OCI-LY1 (cell line): ENCODE data around the gene COX10.

Source experiments
- H2AFZ ChIP-seq: fragments of 200-600 bp; sonication (generic), shearing (Covaris generic); 2 replicates; pipeline ENCODE4 v1.6.0; 2014; ENCODE audit warnings: antibody characterized with exemption, mild to moderate bottlenecking, low read length
- H3F3A ChIP-seq: fragments of 200-600 bp; sonication (generic), shearing (Covaris generic); 2 replicates; pipeline ENCODE4 v1.6.0; 2014; ENCODE audit warnings: mild to moderate bottlenecking, antibody characterized with exemption, low read length, moderate library complexity; ENCODE audit not compliant: insufficient read depth
- H3K27ac ChIP-seq: fragments of 200-600 bp; sonication (generic); 2 replicates; pipeline ENCODE4 v1.5.1; 2014; ENCODE audit warnings: low read length, mixed run types, mild to moderate bottlenecking, low read depth; ENCODE audit not compliant: poor library complexity, severe bottlenecking
- H3K27me3 ChIP-seq: fragments of 200-600 bp; sonication (generic); 2 replicates; pipeline ENCODE4 v1.6.0; 2014; ENCODE audit warnings: antibody characterized with exemption, mild to moderate bottlenecking, low read length, moderate library complexity; ENCODE audit not compliant: insufficient read depth
- H3K36me3 ChIP-seq: fragments of 200-600 bp; sonication (generic); 2 replicates; pipeline ENCODE4 v1.6.1; 2014; ENCODE audit warnings: mild to moderate bottlenecking, antibody characterized with exemption, low read length, moderate library complexity, mixed read lengths; ENCODE audit not compliant: insufficient read depth
- H3K4me1 ChIP-seq: fragments of 200-600 bp; sonication (generic); 2 replicates; pipeline ENCODE4 v1.5.1; 2014; ENCODE audit warnings: mild to moderate bottlenecking, low read length, moderate library complexity; ENCODE audit not compliant: insufficient read depth, severe bottlenecking
- H3K4me2 ChIP-seq: fragments of 200-600 bp; sonication (generic), shearing (Covaris generic); 2 replicates; pipeline ENCODE4 v1.6.1; 2014; ENCODE audit warnings: low read length
- H3K4me3 ChIP-seq: fragments of 200-600 bp; sonication (generic); 2 replicates; pipeline ENCODE4 v1.5.1; 2014; ENCODE audit warnings: low read length, low read depth, mild to moderate bottlenecking, mixed read lengths; ENCODE audit not compliant: poor library complexity, severe bottlenecking
- H3K79me2 ChIP-seq: fragments of 200-600 bp; shearing (Covaris generic); 2 replicates; pipeline ENCODE4 v1.6.1; 2016; ENCODE audit warnings: mixed run types, low read length, mixed read lengths; ENCODE audit not compliant: insufficient read depth
- H3K9ac ChIP-seq: fragments of 200-600 bp; sonication (generic), shearing (Covaris generic); 2 replicates; pipeline ENCODE4 v1.6.1; 2014; ENCODE audit warnings: mild to moderate bottlenecking, low read length, mixed read lengths
- H3K9me2 ChIP-seq: fragments of 200-600 bp; sonication (generic), shearing (Covaris generic); 2 replicates; pipeline ENCODE4 v1.6.1; 2014; ENCODE audit warnings: low read depth, mild to moderate bottlenecking, low read length, mixed read lengths
- H3K9me3 ChIP-seq: fragments of 200-600 bp; shearing (Covaris generic); 2 replicates; pipeline ENCODE4 v1.6.1; 2014; ENCODE audit warnings: low read length, mixed read lengths
- H4K20me1 ChIP-seq: fragments of 200-600 bp; sonication (generic), shearing (Covaris generic); 2 replicates; pipeline ENCODE4 v1.6.0; 2016; ENCODE audit warnings: mild to moderate bottlenecking, low read length; ENCODE audit not compliant: insufficient read depth
- CTCF ChIP-seq: fragments of 200-600 bp; sonication (generic), shearing (Covaris generic); IDR thresholded peaks from 2 replicates; pipeline ENCODE4 v1.5.1; 2017; ENCODE audit warnings: mild to moderate bottlenecking, antibody characterized with exemption, low read length, moderate library complexity, mixed read lengths
- EZH2 ChIP-seq: fragments of 200-600 bp; sonication (generic), shearing (Covaris generic); IDR thresholded peaks from 2 replicates; pipeline ENCODE4 v1.8.0; 2017; ENCODE audit warnings: borderline replicate concordance, mixed run types, mild to moderate bottlenecking, antibody characterized with exemption, low read length, moderate library complexity, mixed read lengths

COX10 gene

GRCh38 chr17:14204084-14204483 is 134.8 kb downstream of the COX10 start:
- Histone ChIP-seq H3K9me3 (no peaks in the 10 kb centered on the region), H3K9ac (no peak overlapping the region), H3K9me2 (no peaks in the 10 kb centered on the region), H3K27me3 (no peaks in the 10 kb centered on the region), H3K4me1 (no peaks in the 10 kb centered on the region), H3F3A (no peaks in the 10 kb centered on the region), H3K27ac (no peak overlapping the region), H3K79me2 (no peaks in the 10 kb centered on the region), H2AFZ (no peak overlapping the region), H3K36me3 (peaks cover 8% of the 10 kb centered on the region; the same call in 1 of the 2 replicates), H3K4me2 (no peak overlapping the region), H3K4me3 (no peak overlapping the region), H4K20me1 (no peaks in the 10 kb centered on the region)
- TF ChIP-seq CTCF (no peak), EZH2 (no peak)

- no peak overlapping the region for H2AFZ ChIP-seq
- H3K4me1 ChIP-seq: no peaks in the 10 kb centered on the region
- no peak overlapping the region for H3K4me2 ChIP-seq
- no peaks in the 10 kb centered on the region for H3K27me3 ChIP-seq
- H3K9ac ChIP-seq: no peak overlapping the region
- no peaks in the 10 kb centered on the region for H3K9me2 ChIP-seq
- H3K9me3 ChIP-seq: no peaks in the 10 kb centered on the region
- H3K4me3 ChIP-seq: no peak overlapping the region
- no peaks in the 10 kb centered on the region for H3F3A ChIP-seq
- TF ChIP-seq CTCF: no peak
- no peak for TF ChIP-seq EZH2
- H3K79me2 ChIP-seq: no peaks in the 10 kb centered on the region
- no peaks in the 10 kb centered on the region for H4K20me1 ChIP-seq
- no peak overlapping the region for H3K27ac ChIP-seq
- H3K36me3 ChIP-seq: peaks cover 12% of the 10 kb centered on the region; the same call in 1 of the 2 replicates
Observed at GRCh38 chr17:14204546-14204945, 135.2 kb downstream of the COX10 start.

GRCh38 chr17:14205380-14205779 is 136.1 kb downstream of the COX10 start:
- no peak overlapping the region for H3K4me3 ChIP-seq
- H3K9me3 ChIP-seq: no peaks in the 10 kb centered on the region
- no peak overlapping the region for H2AFZ ChIP-seq
- H3K36me3 ChIP-seq: peaks cover 17% of the 10 kb centered on the region; the same call in 1 of the 2 replicates
- H3K9me2 ChIP-seq: no peaks in the 10 kb centered on the region
- no peaks in the 10 kb centered on the region for H3K4me1 ChIP-seq
- no peak overlapping the region for H3K9ac ChIP-seq
- TF ChIP-seq CTCF: no peak
- TF ChIP-seq EZH2: no peak
- no peaks in the 10 kb centered on the region for H3F3A ChIP-seq
- H3K4me2 ChIP-seq: no peak overlapping the region
- H3K27me3 ChIP-seq: no peaks in the 10 kb centered on the region
- H3K27ac ChIP-seq: no peak overlapping the region
- H3K79me2 ChIP-seq: no peaks in the 10 kb centered on the region
- no peaks in the 10 kb centered on the region for H4K20me1 ChIP-seq
